PC-9 (cell line): Measurements from ENCODE around the gene SGSH. TPM values are rescaled to one million over a fixed set of nuclear protein-coding genes. Genes with fewer than 3 reads are reported as not detected.

ENCODE experiments used
- BruUV-seq: library from RNA; stranded (reverse); fragments of 400-500 nt; replicated peaks from 2 replicates; lab custom pipeline; 2021; lab: Mats Ljungman, UMichigan
- CTCF ChIA-PET: fragments of 300-600 bp; sonication (Branson Sonifier 250); formaldehyde crosslinking; loops from one replicate; lab custom pipeline; 2022; ENCODE audit warnings: antibody characterized with exemption; lab: Charles Lee
- POLR2A ChIA-PET: fragments of 300-600 bp; sonication (Branson Sonifier 250); formaldehyde crosslinking; loops from one replicate; lab custom pipeline; 2022; ENCODE audit warnings: antibody characterized with exemption; ENCODE audit not compliant: unreplicated experiment; lab: Charles Lee
- DNase-seq, 2 experiments: peaks; one replicate each; pipeline versions ENCODE4 v3.0.0 to v3.0.0-alpha.2; 2015 to 2022; ENCODE audit warnings: mixed read lengths in 1 of 2
- H2AFZ ChIP-seq: fragments of 200-600 bp; sonication (generic); 2 replicates; pipeline ENCODE4 v1.8.1; 2017; ENCODE audit warnings: antibody characterized with exemption
- H3F3A ChIP-seq: fragments of 200-600 bp; sonication (generic); 2 replicates; pipeline ENCODE4 v1.8.1; 2017; ENCODE audit warnings: antibody characterized with exemption, mild to moderate bottlenecking, low read depth; ENCODE audit not compliant: insufficient read depth
- H3K27ac ChIP-seq: fragments of 200-600 bp; sonication (generic); 2 replicates; pipeline ENCODE4 v1.6.1; 2016; ENCODE audit warnings: mixed run types
- H3K27me3 ChIP-seq: fragments of 200-600 bp; sonication (generic); 2 replicates; pipeline ENCODE4 v1.6.1; 2016; ENCODE audit warnings: low read depth, mixed run types; ENCODE audit not compliant: insufficient read depth
- H3K36me3 ChIP-seq: fragments of 200-600 bp; sonication (generic); 2 replicates; pipeline ENCODE4 v1.6.1; 2016; ENCODE audit warnings: low read depth, mixed run types
- H3K4me1 ChIP-seq: fragments of 200-600 bp; sonication (generic); replicated peaks from 2 replicates; pipeline ENCODE4 v1.6.1; 2016; ENCODE audit warnings: mixed run types; ENCODE audit not compliant: insufficient read depth
- H3K4me2 ChIP-seq: fragments of 200-600 bp; sonication (generic); 2 replicates; pipeline ENCODE4 v1.6.1; 2017; ENCODE audit warnings: mixed run types
- H3K4me3 ChIP-seq: fragments of 200-600 bp; sonication (generic); 2 replicates; pipeline ENCODE4 v1.6.1; 2016; ENCODE audit warnings: mixed run types
- H3K79me2 ChIP-seq: fragments of 200-600 bp; sonication (generic); 2 replicates; pipeline ENCODE4 v1.6.1; 2017; ENCODE audit warnings: low read depth, mixed run types
- H3K9me2 ChIP-seq: fragments of 200-600 bp; sonication (generic); 2 replicates; pipeline ENCODE4 v1.8.1; 2017; ENCODE audit warnings: mild to moderate bottlenecking; ENCODE audit not compliant: insufficient read depth
- H3K9me3 ChIP-seq: fragments of 200-600 bp; sonication (generic); 2 replicates; pipeline ENCODE4 v1.8.1; 2016; ENCODE audit warnings: low read depth; ENCODE audit not compliant: insufficient read depth
- H4K20me1 ChIP-seq: fragments of 200-600 bp; sonication (generic); 2 replicates; pipeline ENCODE4 v1.8.1; 2017; ENCODE audit not compliant: insufficient read depth
- EZH2 ChIP-seq: fragments of 200-600 bp; sonication (generic); IDR thresholded peaks from 2 replicates; pipeline ENCODE4 v1.8.0; 2017; ENCODE audit warnings: antibody characterized with exemption, low read depth
- intact Hi-C: fragments of 100-400 bp; cut with micrococcal nuclease; formaldehyde crosslinking; loops from one replicate; pipeline ENCODE4 v1.10.0; 2022; ENCODE audit not compliant: unreplicated experiment
- total RNA-seq: library from RNA; stranded (reverse); gene quantifications from 2 replicates; pipeline ENCODE4 v1.2.3, GENCODE V29; 2021
- TF ChIP-seq, protein P1 (sequence below): fragments of 200-600 bp; sonication (generic); conservative IDR thresholded peaks from 2 replicates; pipeline ENCODE4 v1.6.1; 2017; ENCODE audit warnings: mixed run types, antibody characterized with exemption, mild to moderate bottlenecking, moderate library complexity

The SGSH gene
- total RNA-seq, 1 experiment from 2014 or later = 28.4 TPM

GRCh38 chr17:80185968-80186367, 34.2 kb downstream of the SGSH start:
- Histone ChIP-seq H3K4me1 (no peaks in the 10 kb centered on the region), H3K36me3 (no peaks in the 10 kb centered on the region), H4K20me1 (no peaks in the 10 kb centered on the region), H3K9me2 (no peaks in the 10 kb centered on the region), H3K27ac (no peak overlapping the region), H3K27me3 (no peaks in the 10 kb centered on the region), H3K79me2 (no peaks in the 10 kb centered on the region), H3F3A (no peaks in the 10 kb centered on the region), H2AFZ (no peak overlapping the region), H3K9me3 (no peaks in the 10 kb centered on the region), H3K4me2 (no peak overlapping the region), H3K4me3 (no peak overlapping the region)
- TF ChIP-seq, protein P1, sequence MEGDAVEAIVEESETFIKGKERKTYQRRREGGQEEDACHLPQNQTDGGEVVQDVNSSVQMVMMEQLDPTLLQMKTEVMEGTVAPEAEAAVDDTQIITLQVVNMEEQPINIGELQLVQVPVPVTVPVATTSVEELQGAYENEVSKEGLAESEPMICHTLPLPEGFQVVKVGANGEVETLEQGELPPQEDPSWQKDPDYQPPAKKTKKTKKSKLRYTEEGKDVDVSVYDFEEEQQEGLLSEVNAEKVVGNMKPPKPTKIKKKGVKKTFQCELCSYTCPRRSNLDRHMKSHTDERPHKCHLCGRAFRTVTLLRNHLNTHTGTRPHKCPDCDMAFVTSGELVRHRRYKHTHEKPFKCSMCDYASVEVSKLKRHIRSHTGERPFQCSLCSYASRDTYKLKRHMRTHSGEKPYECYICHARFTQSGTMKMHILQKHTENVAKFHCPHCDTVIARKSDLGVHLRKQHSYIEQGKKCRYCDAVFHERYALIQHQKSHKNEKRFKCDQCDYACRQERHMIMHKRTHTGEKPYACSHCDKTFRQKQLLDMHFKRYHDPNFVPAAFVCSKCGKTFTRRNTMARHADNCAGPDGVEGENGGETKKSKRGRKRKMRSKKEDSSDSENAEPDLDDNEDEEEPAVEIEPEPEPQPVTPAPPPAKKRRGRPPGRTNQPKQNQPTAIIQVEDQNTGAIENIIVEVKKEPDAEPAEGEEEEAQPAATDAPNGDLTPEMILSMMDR = no peak
- TF ChIP-seq EZH2 = no peak
- no peak for DNase-seq
- no TSS peak for BruUV-seq
- CTCF ChIA-PET = interaction anchor here (0.7 kb wide), 1 partner anchor 1227 kb away, joined by 5 read pairs; no protein-coding TSS in a partner anchor
- POLR2A ChIA-PET = no interaction called here
- intact Hi-C loops = no loop called here

DNA sequence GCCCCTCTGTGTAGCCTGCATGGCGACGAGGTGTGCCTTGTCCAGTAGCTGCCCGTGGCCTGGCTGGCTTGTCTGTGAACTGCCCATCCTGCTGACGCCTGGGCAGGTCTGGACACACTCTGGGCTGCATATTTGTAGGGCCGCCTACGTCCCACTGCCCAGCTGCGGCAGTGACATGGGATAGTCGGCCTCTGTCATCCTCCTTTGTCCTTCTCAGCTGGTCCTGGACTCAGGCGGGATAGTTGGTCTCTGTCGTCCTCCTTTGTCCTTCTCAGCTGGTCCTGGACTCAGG, 35.8 kb downstream of the SGSH start:
- no peak for DNase-seq
- Histone ChIP-seq H3K9me2 (no peaks in the 10 kb centered on the region), H3K9me3 (no peaks in the 10 kb centered on the region), H2AFZ (no peak overlapping the region), H3K27me3 (no peaks in the 10 kb centered on the region), H3F3A (no peaks in the 10 kb centered on the region), H3K79me2 (no peaks in the 10 kb centered on the region), H3K4me3 (no peak overlapping the region), H3K4me1 (no peaks in the 10 kb centered on the region), H3K4me2 (no peak overlapping the region), H4K20me1 (no peaks in the 10 kb centered on the region), H3K27ac (no peak overlapping the region), H3K36me3 (no peaks in the 10 kb centered on the region)
- ChIA-PET POLR2A (interaction anchor here (0.6 to 0.7 kb wide), 3 partner anchors 20 to 37 kb away, joined by 4 to 7 read pairs (median 4); no protein-coding TSS in a partner anchor), CTCF (no interaction called here)
- no TSS peak for BruUV-seq
- no peak for TF ChIP-seq EZH2
- TF ChIP-seq, protein P1 = no peak
- intact Hi-C loops = no loop called here

GRCh38 chr17:80183581-80184422, 36.3 kb downstream of the SGSH start:
- H4K20me1 ChIP-seq = no peaks in the 10 kb centered on the region
- no peak overlapping the region for H3K4me3 ChIP-seq
- ChIA-PET POLR2A (interaction anchor here (0.6 to 0.7 kb wide), 2 partner anchors 20 to 36 kb away, joined by 4 to 7 read pairs; no protein-coding TSS in a partner anchor), CTCF (interaction anchor here (0.6 kb wide), 1 partner anchor 333 kb away, joined by 3 read pairs; no protein-coding TSS in a partner anchor)
- no peaks in the 10 kb centered on the region for H3K9me3 ChIP-seq
- no peaks in the 10 kb centered on the region for H3K27me3 ChIP-seq
- no peaks in the 10 kb centered on the region for H3K9me2 ChIP-seq
- DNase-seq = no peak
- intact Hi-C loops = no loop called here
- no TSS peak for BruUV-seq
- H3K79me2 ChIP-seq = no peaks in the 10 kb centered on the region
- H2AFZ ChIP-seq = no peak overlapping the region
- H3F3A ChIP-seq = no peaks in the 10 kb centered on the region
- H3K4me1 ChIP-seq = no peaks in the 10 kb centered on the region
- TF ChIP-seq, protein P1 = no peak
- TF ChIP-seq EZH2 = no peak
- no peak overlapping the region for H3K27ac ChIP-seq
- no peaks in the 10 kb centered on the region for H3K36me3 ChIP-seq
- H3K4me2 ChIP-seq = no peak overlapping the region
